NCI-H2227 (cell line): ENCODE results near the gene AOPEP.

ENCODE experiments used
- DNase-seq: peaks from one replicate; lab custom pipeline; 2025; ENCODE audit not compliant: unreplicated experiment; lab: John Stamatoyannopoulos, UW

The AOPEP gene

GRCh38 chr9:94726495-94727191 lies at the start of gene AOPEP:
TSS of gene AOPEP (plus strand) at chr9:94726699. CDS start at chr9:94759784, 33,085 bp downstream.
- DNase-seq: peak; percentile 96

- DNase-seq: no peak
These were observed 48.6 kb upstream of the AOPEP start for GRCh38 chr9:94677929-94678328.

GRCh38 chr9:94679587-94679986 lies 46.9 kb upstream of the AOPEP start:
- no peak for DNase-seq

- no peak for DNase-seq
These were observed 46.5 kb upstream of the AOPEP start for GRCh38 chr9:94680020-94680419.

GRCh38 chr9:94680621-94681020 lies 45.9 kb upstream of the AOPEP start:
- DNase-seq: no peak

- peak; percentile 75 for DNase-seq
These were observed 45.0 kb upstream of the AOPEP start for GRCh38 chr9:94681508-94681907.

GRCh38 chr9:94685359-94685758 lies 41.1 kb upstream of the AOPEP start:
- no peak for DNase-seq

- DNase-seq: no peak
These were observed 39.0 kb upstream of the AOPEP start for GRCh38 chr9:94687451-94687850.

GRCh38 chr9:94690344-94690743 lies 36.2 kb upstream of the AOPEP start:
- no peak for DNase-seq

GRCh38 chr9:94692601-94693000 lies 33.9 kb upstream of the AOPEP start:
- DNase-seq: no peak

GRCh38 chr9:94693485-94694204 lies 32.9 kb upstream of the AOPEP start:
- DNase-seq: no peak

GRCh38 chr9:94696545-94696944 lies 30.0 kb upstream of the AOPEP start:
- no peak for DNase-seq

- DNase-seq: peak; percentile 36
These were observed 28.4 kb upstream of the AOPEP start for GRCh38 chr9:94697972-94698581.

- DNase-seq: no peak
These were observed 26.7 kb upstream of the AOPEP start for GRCh38 chr9:94699715-94700373.

GRCh38 chr9:94700445-94700844 lies 26.1 kb upstream of the AOPEP start:
- DNase-seq: no peak

- DNase-seq: no peak
These were observed 22.9 kb upstream of the AOPEP start for GRCh38 chr9:94703488-94704140.

- DNase-seq: no peak
These were observed 21.3 kb upstream of the AOPEP start for GRCh38 chr9:94705162-94705702.

GRCh38 chr9:94706922-94707321 lies 19.6 kb upstream of the AOPEP start:
- no peak for DNase-seq

GRCh38 chr9:94713436-94714215 lies 12.9 kb upstream of the AOPEP start:
- DNase-seq: no peak

GRCh38 chr9:94714494-94714893 lies 12.0 kb upstream of the AOPEP start:
- no peak for DNase-seq
